ENCODE results near the gene TCFL5. TPM values are rescaled to one million over a fixed set of nuclear protein-coding genes. Genes with fewer than 3 reads are reported as not detected.

The TCFL5 gene
- total RNA-seq, 1 experiment from 2014 or later, result 20.4 TPM

GRCh38 chr20:62820208-62820961 is 41.2 kb downstream of the TCFL5 start (continued):
- no peak for TF ChIP-seq HMGXB4 (CRISPR knock-in tag; IDR thresholded peaks at IDR 0.05)
- no peak for TF ChIP-seq CREM (CRISPR knock-in tag; IDR thresholded peaks at IDR 0.05)

GRCh38 chr20:62819494-62820174 is 42.0 kb downstream of the TCFL5 start:
- no peaks in the 10 kb centered on the region; the same call in 1 of the 2 replicates for H3K27me3 Mint-ChIP-seq (ENCODE audit: low read depth)
- H3K36me3 Mint-ChIP-seq, result no peaks in the 10 kb centered on the region
- ChIA-PET CTCF (interaction anchor here (1.2 kb wide), 1 partner anchor 177 kb away, joined by 3 read pairs; the partner anchor contains the start of gene SLCO4A1), POLR2A (no interaction called here)
- H3K4me3 Mint-ChIP-seq, result no peak overlapping the region
- TF ChIP-seq ZNF396 (CRISPR knock-in tag; IDR thresholded peaks at IDR 0.05; ENCODE audit: borderline replicate concordance), result no peak
- no peak for TF ChIP-seq ZNF232 (CRISPR knock-in tag; IDR thresholded peaks at IDR 0.05)
- TF ChIP-seq IRF1 (CRISPR knock-in tag; IDR thresholded peaks at IDR 0.05), result no peak
- no peak for TF ChIP-seq SMAD3 (CRISPR knock-in tag; IDR thresholded peaks at IDR 0.05; ENCODE audit: borderline replicate concordance)
- no peak for TF ChIP-seq AFF4 (CRISPR knock-in tag; IDR thresholded peaks at IDR 0.05; ENCODE audit: borderline replicate concordance)
- TF ChIP-seq SP1 (CRISPR knock-in tag; conservative IDR thresholded peaks at IDR 0.05), result no peak
- no peak for TF ChIP-seq SMAD4 (CRISPR knock-in tag; IDR thresholded peaks at IDR 0.05)
- no peak for TF ChIP-seq CTCF (IDR thresholded peaks at IDR 0.05)
- no peak for TF ChIP-seq ARID4B (CRISPR knock-in tag; IDR thresholded peaks at IDR 0.05; ENCODE audit: borderline replicate concordance)
- no peak for TF ChIP-seq ZBTB21 (CRISPR knock-in tag; IDR thresholded peaks at IDR 0.05; ENCODE audit: borderline replicate concordance)
- no peak for TF ChIP-seq ESRRA (CRISPR knock-in tag; IDR thresholded peaks at IDR 0.05; ENCODE audit: borderline replicate concordance)
- no peak for TF ChIP-seq ZNF138 (CRISPR knock-in tag; conservative IDR thresholded peaks at IDR 0.05)
- TF ChIP-seq E2F1 (CRISPR knock-in tag; IDR thresholded peaks at IDR 0.05), result no peak
- TF ChIP-seq EMX1 (CRISPR knock-in tag; IDR thresholded peaks at IDR 0.05), result no peak
- TF ChIP-seq ATF6 (CRISPR knock-in tag; IDR thresholded peaks at IDR 0.05), result no peak
- TF ChIP-seq TCF7 (CRISPR knock-in tag; IDR thresholded peaks at IDR 0.05; ENCODE audit: low read depth), result no peak
- DNase-seq (ENCODE audit: low spot score), result no peak
- H3K4me1 Mint-ChIP-seq, result peaks cover 27% of the 10 kb centered on the region
- no peak for ATAC-seq
- H3K9me3 Mint-ChIP-seq, result no peaks in the 10 kb centered on the region
- H3K27ac Mint-ChIP-seq, result no peak overlapping the region

All from WTC11 (cell line).